Right renal pelvis (tissue), 4 donors: ENCODE measurements around the gene SLC23A3. TPM values are rescaled to one million over a fixed set of nuclear protein-coding genes. Genes with fewer than 3 reads are reported as not detected.

ENCODE experiments used
- DNase-seq, 4 donors: peaks; one replicate each; pipeline ENCODE4 v3.0.0-alpha.2; 2013; ENCODE audit warnings: low read depth in 4 of 4, low spot score in 3 of 4, missing footprints in 1 of 4
- polyA plus RNA-seq, 4 donors: library from polyadenylated mRNA; unstranded; fragments of 120-200 nt; gene quantifications; one replicate each; pipeline ENCODE4 v1.2.1, GENCODE V29; 2013; ENCODE audit not compliant: insufficient read length in 4 of 4

SLC23A3 gene
- polyA plus RNA-seq, 4 donors, result 14.8 to 23.3 (median 18.8) TPM

DNA sequence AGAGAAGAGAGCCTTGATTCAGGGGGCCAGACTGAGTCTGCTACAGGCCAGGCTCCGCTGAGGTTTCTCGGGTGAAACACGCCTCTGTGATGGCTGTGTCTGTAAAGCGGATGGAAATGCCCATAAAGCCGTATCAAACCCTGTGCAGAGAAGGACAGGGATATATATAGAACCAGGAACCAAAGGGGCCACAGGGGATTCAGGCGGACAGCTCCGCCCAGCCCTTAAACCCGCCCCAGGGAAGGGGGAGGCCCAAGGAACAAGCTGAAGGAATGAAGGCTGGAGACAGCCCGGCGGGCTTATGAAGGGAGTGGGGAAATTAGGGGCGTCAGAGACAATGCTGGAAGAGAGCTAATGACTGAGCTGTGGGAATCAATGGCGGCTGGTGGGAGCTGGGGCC, 51.3 kb downstream of the SLC23A3 start:
- peak in 2 of 4 donors; percentile 3 to 12 for DNase-seq

DNA sequence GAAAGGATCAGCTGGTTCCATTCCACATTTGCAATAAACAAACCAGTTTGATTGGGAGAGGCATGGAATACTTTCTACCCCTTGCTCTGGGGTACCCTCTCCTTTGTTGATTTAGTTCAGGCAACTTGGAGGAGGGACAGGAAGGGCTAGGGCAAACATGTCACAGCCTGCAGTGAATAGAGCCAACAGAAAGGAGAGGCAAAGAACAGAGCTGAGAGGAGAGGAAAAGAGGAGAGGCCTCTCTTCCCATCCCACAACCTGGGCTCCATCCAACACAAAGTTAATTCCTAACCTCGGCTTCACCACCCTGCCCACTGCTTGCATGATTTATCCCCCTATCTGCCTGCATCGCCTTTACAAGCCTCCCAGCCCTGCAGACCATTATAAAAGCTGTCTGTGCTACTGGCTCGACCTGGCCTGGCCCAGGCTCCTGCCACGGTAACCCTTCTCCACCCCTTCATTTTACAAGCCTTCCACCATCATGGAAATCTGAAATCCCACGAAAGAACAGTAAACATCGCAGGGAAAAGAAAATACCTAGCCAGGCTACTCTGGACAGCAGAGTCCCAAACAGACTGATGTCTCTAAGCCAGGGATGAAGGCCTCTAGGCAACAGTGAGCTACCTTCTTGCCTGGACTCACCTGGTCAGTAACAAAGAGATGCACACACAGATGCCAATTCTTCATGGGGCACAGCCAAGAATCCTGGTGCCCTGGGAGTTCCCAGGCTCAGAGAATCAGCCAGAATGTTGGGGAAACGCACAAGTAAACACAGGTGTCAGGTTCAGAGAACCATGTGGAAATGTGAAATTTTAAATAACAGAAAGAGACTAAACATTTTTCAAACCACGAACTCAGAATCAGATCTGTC, 52.8 kb downstream of the SLC23A3 start:
- no peak for DNase-seq

- no peak for DNase-seq
These were observed 57.0 kb downstream of the SLC23A3 start for GRCh38 chr2:219112651-219113338.

GRCh38 chr2:219112062-219112406, 57.8 kb downstream of the SLC23A3 start:
- no peak for DNase-seq

Other genes with a start within 250 kb of the SLC23A3 start
- gene CDK5R2, start 210.4 kb downstream of the SLC23A3 start, polyA plus RNA-seq, result under 1 TPM in 1 of 4 donors, not detected in 3; 0.17 TPM
- gene FEV, start 184.8 kb downstream of the SLC23A3 start, polyA plus RNA-seq, result under 1 TPM in 3 of 4 donors, not detected in 1; 0.08 to 0.10 (median 0.08) TPM
- gene CRYBA2, start 176.6 kb downstream of the SLC23A3 start, polyA plus RNA-seq, result not detected
- gene CFAP65, start 128.5 kb downstream of the SLC23A3 start, polyA plus RNA-seq, result under 1 TPM; 0.19 to 0.41 (median 0.25) TPM
- gene IHH, start 109.1 kb downstream of the SLC23A3 start, polyA plus RNA-seq, result 1 to 10 TPM; 1.5 to 2.5 (median 1.8) TPM
- gene NHEJ1, start 9.2 kb downstream of the SLC23A3 start, polyA plus RNA-seq, result 10 to 100 TPM; 18.8 to 21.3 (median 20.1) TPM
- 10 to 100 TPM; 66.2 to 75.3 (median 70.5) TPM for gene CNPPD1, start 6.9 kb upstream of the SLC23A3 start, polyA plus RNA-seq
- 100 to 1,000 TPM; 110 to 129 (median 121) TPM for gene RETREG2, start 8.2 kb upstream of the SLC23A3 start, polyA plus RNA-seq
- gene ZFAND2B, start 36.8 kb upstream of the SLC23A3 start, polyA plus RNA-seq, result 10 to 100 TPM; 40.5 to 46.5 (median 43.2) TPM
- gene ABCB6, start 48.9 kb upstream of the SLC23A3 start, polyA plus RNA-seq, result 10 to 100 TPM; 32.4 to 40.3 (median 36.8) TPM
- 10 to 100 TPM; 43.5 to 49.3 (median 45.6) TPM for gene ATG9A, start 59.6 kb upstream of the SLC23A3 start, polyA plus RNA-seq
- gene ANKZF1, start 59.8 kb upstream of the SLC23A3 start, polyA plus RNA-seq, result 10 to 100 TPM; 40.5 to 59.2 (median 50.4) TPM
- gene GLB1L, start 75.4 kb upstream of the SLC23A3 start, polyA plus RNA-seq, result 10 to 100 TPM; 21.3 to 28.2 (median 24.2) TPM
- gene STK16, start 75.5 kb upstream of the SLC23A3 start, polyA plus RNA-seq, result 10 to 100 TPM; 36.3 to 41.8 (median 37.8) TPM
- gene TUBA4B, start 83.2 kb upstream of the SLC23A3 start, polyA plus RNA-seq, result under 1 TPM; 0.87 to 0.97 (median 0.92) TPM
- 10 to 100 TPM; 34.0 to 60.1 (median 37.1) TPM for gene TUBA4A, start 83.9 kb upstream of the SLC23A3 start, polyA plus RNA-seq
- 10 to 100 TPM; 73.3 to 89.5 (median 76.2) TPM for gene DNAJB2, start 109.3 kb upstream of the SLC23A3 start, polyA plus RNA-seq
- under 1 TPM in 2 of 4 donors, not detected in 2; 0.31 to 0.56 TPM for gene PTPRN, start 139.4 kb upstream of the SLC23A3 start, polyA plus RNA-seq
- gene RESP18, start 162.7 kb upstream of the SLC23A3 start, polyA plus RNA-seq, result not detected
- gene DNPEP, start 217.9 kb upstream of the SLC23A3 start, polyA plus RNA-seq, result 10 to 100 TPM; 54.2 to 67.5 (median 58.2) TPM
- 1 to 10 TPM; 5.9 to 6.8 (median 6.6) TPM for gene DES, start 248.3 kb upstream of the SLC23A3 start, polyA plus RNA-seq